AG04449 (cell line): Measurements from ENCODE around the gene MINDY4.

Source experiments
- CTCF ChIA-PET: fragments of 350-600 bp; formaldehyde crosslinking; extraction: SDS; loops from one replicate; lab custom pipeline; 2021; ENCODE audit warnings: antibody characterized with exemption; lab: Yijun Ruan, JAX
- POLR2A ChIA-PET: fragments of 400-600, 350-600 bp; formaldehyde crosslinking; extraction: SDS; loops from one replicate; lab custom pipeline; 2020; ENCODE audit warnings: antibody characterized with exemption, inconsistent platforms; lab: Yijun Ruan, JAX
- DNase-seq: peaks from one replicate; pipeline ENCODE4 v3.0.0-alpha.2; 2010; ENCODE audit warnings: low read depth, low spot score
- H3K4me3 ChIP-seq: 2 replicates; pipeline ENCODE4 v1.5.1; 2011; ENCODE audit warnings: low read depth, mild to moderate bottlenecking, control low read depth, low read length
- TF ChIP-seq, protein P1 (sequence below): IDR thresholded peaks from one replicate; pipeline ENCODE4 v1.5.1; 2011; ENCODE audit warnings: mild to moderate bottlenecking, moderate library complexity, low read length, control low read depth, inconsistent platforms; ENCODE audit not compliant: insufficient read depth; ENCODE audit errors: missing control alignments

The MINDY4 gene

DNA sequence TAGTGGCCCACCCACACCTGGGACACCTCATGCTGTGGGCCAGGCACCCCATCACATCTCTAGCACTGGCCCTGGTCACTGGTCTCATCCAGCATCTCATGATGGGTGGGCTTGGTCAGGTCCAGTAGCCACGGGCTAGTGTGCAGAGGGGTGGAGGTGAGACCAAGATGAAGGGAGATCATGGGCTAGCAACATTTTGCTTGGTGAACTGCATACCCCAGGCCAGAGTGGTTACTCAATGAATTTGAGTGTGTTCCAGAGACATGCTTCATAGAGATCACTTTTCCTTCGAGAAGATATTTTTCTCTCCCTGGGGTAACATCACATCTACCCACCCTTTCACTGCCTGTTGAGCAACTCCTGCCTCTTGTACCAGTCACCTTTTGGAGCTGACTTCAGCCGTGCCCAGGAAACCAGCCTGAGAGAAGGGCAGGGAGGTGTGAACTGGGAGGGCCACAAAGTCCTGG, 44.2 kb downstream of the MINDY4 start:
- H3K4me3 ChIP-seq, result no peak overlapping the region
- DNase-seq, result no peak
- ChIA-PET CTCF (interaction anchor here (1.4 kb wide), 1 partner anchor 14 kb away, joined by 4 read pairs; no protein-coding TSS in a partner anchor), POLR2A (no interaction called here)
- TF ChIP-seq, protein P1, sequence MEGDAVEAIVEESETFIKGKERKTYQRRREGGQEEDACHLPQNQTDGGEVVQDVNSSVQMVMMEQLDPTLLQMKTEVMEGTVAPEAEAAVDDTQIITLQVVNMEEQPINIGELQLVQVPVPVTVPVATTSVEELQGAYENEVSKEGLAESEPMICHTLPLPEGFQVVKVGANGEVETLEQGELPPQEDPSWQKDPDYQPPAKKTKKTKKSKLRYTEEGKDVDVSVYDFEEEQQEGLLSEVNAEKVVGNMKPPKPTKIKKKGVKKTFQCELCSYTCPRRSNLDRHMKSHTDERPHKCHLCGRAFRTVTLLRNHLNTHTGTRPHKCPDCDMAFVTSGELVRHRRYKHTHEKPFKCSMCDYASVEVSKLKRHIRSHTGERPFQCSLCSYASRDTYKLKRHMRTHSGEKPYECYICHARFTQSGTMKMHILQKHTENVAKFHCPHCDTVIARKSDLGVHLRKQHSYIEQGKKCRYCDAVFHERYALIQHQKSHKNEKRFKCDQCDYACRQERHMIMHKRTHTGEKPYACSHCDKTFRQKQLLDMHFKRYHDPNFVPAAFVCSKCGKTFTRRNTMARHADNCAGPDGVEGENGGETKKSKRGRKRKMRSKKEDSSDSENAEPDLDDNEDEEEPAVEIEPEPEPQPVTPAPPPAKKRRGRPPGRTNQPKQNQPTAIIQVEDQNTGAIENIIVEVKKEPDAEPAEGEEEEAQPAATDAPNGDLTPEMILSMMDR, result no peak

DNA sequence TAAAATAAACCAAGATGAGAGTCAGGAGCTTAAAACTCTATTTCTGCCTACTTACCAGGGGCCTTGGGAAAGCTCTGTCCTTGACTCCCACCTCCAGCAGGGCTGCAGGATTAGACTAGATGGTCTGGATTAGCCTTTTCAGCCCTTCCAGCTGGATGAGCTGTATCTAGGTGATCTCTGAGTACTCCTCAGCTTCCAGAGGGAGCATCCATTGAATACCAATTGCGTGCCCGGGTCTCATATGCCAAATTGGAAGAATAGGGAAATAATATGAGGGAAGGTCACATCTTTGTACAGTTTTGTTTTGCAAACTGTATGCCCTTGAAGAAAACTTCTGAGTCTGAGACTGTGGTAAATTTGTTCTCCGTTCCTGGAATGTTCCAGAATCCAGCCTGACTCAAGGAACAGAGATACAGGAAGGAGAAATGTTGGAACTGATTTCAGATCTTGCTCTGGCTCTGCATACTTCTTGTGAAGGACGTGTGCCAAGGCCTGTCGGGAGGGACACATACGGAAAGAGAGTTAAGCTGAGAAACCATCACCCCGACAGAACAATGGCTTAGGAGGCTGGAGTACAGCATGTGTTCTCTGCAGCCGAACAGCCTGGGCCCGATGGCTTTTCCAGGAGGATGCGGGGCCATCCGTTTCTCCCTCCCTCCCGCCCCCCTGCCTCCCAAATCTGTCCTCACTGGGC, 44.9 kb downstream of the MINDY4 start:
- ChIA-PET POLR2A (no interaction called here), CTCF (interaction anchor here (1.4 to 1.5 kb wide), 3 partner anchors 15 to 167 kb away, joined by 3 to 4 read pairs (median 4); no protein-coding TSS in a partner anchor)
- TF ChIP-seq, protein P1, result no peak
- DNase-seq, result no peak
- H3K4me3 ChIP-seq, result no peak overlapping the region

DNA sequence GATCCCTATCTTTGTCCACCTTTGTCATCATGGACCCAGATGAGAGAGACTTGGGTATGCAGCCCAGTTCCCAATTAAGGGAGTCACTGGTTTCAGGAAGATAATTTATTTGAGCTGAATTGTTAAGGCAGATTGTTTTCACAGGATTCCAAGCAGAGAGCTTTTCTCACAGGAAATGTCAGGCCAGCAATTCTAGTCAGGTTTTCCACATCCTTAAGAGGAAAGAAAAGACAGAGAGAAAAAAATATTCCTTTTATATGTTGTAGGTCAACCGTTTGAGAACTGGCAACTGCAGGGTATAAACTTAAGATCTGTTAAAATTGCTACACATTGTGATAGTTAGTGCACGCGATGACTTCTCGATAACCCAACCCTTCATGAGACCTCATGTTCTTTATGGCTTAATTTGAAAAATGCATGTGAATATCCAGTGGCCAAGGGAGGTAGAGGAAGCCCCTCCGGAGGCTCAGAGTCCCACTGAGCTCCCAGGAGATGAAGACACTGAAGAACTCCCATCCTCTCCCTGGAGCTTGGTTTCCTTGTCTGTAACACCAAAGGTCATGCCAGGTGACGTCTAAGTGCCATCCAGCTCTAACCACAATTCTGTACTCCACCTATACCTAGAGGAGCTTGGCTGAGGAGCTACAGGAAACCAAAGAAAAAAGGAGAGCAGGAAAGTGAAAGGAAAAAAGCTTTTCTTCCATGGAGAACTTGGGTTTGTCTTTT, 45.6 kb downstream of the MINDY4 start:
- H3K4me3 ChIP-seq, result no peak overlapping the region
- TF ChIP-seq, protein P1, result no peak
- no peak for DNase-seq
- ChIA-PET POLR2A (no interaction called here), CTCF (interaction anchor here (0.6 to 1.5 kb wide), 3 partner anchors 9 to 167 kb away, joined by 3 to 4 read pairs (median 3); no protein-coding TSS in a partner anchor)

DNA sequence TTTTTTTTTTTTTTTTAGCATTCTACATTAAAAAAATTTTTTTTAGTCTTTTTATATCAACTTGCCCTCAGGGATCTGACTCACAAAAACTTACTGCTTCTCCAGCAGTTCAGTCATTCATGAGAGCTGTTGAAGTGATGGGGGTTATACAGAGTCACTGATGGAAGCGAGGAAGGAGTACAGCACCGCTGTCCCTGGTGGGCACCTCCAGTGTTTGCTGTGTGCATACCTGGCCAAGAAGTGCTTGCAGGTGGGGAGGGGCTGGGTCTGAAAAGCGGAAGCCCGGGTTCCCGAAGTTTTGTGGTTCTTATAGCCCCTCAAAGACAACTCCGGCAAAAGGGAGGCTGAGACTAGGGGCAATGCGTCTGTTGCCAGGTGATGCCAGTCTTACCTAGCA, 46.2 kb downstream of the MINDY4 start:
- DNase-seq, result no peak
- TF ChIP-seq, protein P1, result no peak
- no peak overlapping the region for H3K4me3 ChIP-seq
- ChIA-PET POLR2A (no interaction called here), CTCF (interaction anchor here (1.4 to 1.5 kb wide), 2 partner anchors 121 to 166 kb away, joined by 3 to 4 read pairs; no protein-coding TSS in a partner anchor)

DNA sequence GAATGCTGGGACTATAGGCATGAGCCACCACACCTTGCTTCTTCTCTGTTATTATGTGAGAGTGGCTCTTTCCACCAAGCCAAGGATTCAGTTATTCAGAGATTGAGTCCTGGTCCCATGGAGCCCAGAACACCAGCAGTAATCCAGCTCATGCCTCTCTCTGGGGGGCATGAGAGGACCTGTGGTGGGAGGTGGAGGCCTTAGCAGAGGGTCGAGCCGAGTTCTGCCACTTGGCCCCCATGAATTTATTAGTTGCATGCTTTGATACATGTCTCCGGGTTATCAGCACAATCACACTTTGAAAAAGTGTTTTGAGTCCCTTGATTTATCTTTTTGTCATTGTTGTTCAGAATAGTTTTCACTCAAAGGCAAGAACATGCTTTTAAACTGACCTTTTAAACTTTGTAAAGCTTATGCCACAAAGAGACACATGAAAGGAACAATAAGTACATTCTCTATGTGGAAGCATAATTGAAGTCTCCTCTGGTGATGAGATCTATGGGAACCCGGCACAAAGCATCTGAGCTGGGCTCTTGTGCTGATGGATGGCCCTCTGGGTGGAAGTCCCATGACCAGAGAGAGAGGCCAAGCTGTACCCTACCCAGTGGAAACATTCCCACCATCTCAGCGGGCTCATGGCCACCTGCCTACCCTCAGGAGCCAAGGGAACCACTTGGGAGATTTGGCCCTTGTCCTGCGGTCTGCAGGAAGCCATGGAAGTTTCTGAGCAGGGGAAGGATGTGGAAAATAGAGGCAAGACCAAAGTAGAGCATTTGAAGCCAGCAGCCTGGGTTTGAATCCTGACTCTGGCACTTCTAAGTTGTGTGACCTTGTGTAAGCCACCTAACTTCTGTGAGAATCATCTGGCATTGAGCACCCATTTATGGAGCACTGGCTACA, 53.9 kb downstream of the MINDY4 start:
- TF ChIP-seq, protein P1, result no peak
- no peak for DNase-seq
- ChIA-PET POLR2A (no interaction called here), CTCF (interaction anchor here (0.7 to 1.3 kb wide), 2 partner anchors 8 to 158 kb away, joined by 3 read pairs; no protein-coding TSS in a partner anchor)
- H3K4me3 ChIP-seq, result no peak overlapping the region
